RPMI8226 (cell line): Measurements from ENCODE around the gene CTSW.
A peak's percentile ranks its signal among the peaks of the same experiment; 100 is the strongest.

Experiments used
- DNase-seq: peaks from one replicate; pipeline ENCODE4 v3.0.0-alpha.2; 2015

Gene CTSW

DNA sequence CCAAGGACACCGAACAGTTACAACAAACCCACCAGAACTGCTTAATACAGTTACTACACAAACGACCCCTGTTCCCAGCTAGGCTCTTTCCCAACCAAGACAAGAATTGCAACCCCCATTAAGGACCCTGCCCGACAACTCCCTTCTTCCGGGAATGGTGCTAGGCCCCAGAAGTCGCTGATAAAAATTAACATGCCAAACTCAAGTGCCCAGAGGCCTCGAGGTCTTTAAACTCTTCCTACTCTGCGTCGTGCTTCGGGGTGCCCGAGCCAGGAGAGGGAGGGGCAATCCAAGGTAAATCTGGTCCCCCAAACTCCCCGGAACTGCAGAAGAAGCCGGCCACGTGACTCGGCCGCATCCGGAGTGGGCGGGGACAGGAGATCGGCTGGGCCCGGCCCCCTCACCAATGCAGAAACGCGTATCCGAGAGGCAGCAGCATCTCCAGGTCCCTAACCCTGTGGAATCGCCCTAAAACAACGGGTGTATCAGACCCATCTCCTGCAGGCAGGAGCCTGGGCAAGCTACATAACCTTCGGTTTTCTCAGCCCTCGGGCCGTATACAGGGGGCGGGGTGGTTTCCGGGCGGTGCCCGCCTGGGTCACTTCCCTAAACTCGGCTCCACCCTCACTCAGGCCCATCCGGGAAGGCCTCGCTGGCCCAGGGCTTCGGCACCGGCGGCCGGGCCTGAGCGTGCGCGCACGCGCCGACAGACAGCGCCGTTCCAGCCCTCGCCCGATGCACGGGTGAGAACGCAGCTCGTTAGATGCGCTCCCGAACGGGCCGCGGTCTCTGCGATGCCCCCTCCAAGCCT is 22.7 kb upstream of the CTSW start:
- DNase-seq, result peak; percentile 88

DNA sequence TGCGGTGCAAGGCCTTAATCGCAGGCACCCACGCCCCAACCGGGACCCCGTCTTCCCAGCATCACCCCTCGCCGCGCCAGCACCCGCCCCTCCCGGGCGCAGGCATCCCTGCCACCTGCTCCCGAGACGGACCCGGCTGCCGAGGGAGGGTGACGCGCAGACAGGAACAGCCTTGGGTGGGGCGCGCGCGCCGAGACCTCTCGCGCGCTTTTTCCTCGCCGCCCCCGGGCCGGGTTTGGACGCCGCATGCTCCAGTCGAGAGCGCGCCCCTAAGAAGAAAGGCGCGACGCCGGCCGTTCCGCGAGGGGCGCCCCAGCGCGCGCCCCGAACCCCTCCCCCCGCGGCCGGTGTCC is 22.2 kb upstream of the CTSW start:
- DNase-seq, result peak; percentile 75

DNA sequence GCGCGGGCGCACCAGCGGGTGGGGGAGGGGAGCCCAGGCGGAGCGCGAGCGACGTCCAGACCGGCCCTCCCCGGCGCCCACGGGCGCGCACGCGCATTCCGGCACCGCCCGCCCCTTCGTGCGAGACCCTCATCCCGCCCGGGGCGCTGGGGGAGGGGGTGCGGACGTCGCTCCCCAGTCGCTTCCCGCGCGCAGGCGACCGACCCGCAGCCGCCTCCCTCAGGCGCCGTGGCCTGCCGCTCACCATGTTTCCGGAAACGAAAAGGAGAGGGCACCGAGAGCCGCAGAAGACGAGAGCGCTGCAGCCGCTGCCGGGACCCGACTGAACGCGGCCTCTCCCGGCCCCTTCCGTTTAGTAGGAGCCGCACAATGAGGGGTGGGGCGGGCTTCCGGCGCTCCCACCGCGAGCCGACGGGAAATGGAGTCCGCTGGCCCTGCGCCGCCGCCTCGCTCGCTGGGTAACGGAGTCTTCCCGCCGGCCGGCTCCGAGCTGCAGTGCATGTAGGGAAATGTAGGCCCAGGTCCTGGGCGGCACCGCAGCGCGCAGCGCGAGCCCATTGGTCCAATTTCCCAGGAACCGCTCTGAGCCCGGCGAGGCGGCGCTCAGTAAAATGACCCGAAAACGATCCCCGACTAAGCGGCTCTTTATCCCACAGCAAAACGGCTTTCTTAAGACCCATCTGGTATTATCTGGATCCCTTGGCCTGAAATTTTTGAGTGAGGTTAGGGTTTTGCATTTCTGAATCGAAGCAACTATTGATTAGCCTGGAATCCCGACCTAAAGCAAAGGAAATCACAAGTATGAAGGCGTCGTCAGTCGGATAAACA is 21.6 kb upstream of the CTSW start, which contains the start of gene CFL1:
CFL1 (minus strand) TSS at position 328 of the 828 bp plus-strand sequence; CDS start at position 247, 81 bp downstream.
- DNase-seq, result peak; percentile 99

DNA sequence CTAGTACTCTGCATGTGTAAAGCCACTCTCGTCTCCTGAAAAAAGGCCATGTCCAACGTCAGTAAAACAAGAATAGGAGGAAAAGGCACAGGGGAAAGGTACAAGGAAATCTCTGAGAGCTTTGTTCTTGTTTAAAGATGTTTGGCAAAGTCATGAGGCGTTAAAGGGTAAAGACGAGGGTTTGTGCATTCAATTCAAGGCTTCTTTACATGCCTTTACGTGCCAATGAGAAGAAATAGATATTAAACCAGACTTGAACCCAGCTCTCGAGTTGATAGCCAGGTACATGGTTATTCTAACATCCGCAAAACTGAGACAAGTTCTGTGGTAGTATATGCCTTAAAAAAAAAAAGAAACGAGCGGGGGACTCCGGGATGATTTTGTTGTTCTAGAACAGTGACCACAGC is 21.0 kb upstream of the CTSW start:
- no peak for DNase-seq

DNA sequence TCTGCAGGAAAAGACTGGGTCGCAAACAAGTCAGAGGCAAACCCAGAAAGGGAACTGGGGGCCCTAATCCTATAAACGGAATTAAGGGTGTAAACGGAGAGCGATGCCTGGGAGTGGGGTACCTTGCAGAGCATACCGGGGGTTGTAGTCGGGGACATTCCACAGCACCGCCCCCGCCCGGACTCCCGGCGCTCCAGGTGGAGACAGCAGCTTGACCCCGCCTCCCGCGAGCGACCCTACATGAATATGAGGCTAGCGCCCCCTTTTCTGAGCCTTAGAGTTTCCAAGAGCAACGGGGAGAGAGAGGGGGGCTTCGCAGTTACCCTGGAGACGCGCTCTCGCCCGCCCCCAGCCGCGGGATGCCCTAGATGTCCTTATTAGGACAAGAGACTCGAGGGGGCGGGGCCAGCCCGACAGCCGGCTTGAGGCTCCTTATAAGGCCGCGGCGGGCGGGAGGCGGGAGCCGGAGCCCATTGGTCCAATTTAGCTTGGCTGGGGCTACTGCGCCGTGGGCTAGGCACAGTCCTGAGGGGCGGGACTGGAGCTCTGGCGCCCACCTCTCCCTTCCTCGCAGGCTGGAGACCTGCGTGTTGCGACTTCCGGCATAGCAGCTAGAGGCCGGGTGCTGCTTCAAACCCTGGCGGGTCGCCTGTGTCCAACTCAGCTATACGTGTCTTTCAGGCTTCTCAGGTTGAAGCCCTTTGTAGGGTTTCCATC is 20.4 kb upstream of the CTSW start:
- DNase-seq, result peak; percentile 100

DNA sequence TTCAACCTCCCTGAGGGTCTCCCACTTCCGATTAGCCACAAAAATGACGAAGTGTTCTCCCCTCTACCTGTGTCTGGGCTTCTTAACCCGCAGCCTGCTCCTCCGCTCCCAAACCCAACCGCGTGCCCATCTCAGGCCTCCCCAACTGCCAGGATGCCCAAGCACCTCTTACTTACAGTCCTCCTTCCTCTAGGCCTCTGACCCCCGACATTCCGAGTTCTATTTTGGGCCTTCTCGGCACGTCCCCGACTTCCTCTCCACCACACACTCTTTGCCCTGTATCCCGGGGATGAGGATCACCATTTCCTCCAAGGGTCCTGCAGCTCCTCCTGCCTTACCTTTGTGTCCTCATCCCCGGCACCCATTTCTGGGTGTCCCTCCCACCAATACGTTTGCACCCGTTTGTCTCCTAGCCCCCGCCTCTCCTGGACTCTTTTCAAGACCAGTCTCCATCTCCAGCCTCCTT is 19.8 kb upstream of the CTSW start:
- DNase-seq, result no peak

DNA sequence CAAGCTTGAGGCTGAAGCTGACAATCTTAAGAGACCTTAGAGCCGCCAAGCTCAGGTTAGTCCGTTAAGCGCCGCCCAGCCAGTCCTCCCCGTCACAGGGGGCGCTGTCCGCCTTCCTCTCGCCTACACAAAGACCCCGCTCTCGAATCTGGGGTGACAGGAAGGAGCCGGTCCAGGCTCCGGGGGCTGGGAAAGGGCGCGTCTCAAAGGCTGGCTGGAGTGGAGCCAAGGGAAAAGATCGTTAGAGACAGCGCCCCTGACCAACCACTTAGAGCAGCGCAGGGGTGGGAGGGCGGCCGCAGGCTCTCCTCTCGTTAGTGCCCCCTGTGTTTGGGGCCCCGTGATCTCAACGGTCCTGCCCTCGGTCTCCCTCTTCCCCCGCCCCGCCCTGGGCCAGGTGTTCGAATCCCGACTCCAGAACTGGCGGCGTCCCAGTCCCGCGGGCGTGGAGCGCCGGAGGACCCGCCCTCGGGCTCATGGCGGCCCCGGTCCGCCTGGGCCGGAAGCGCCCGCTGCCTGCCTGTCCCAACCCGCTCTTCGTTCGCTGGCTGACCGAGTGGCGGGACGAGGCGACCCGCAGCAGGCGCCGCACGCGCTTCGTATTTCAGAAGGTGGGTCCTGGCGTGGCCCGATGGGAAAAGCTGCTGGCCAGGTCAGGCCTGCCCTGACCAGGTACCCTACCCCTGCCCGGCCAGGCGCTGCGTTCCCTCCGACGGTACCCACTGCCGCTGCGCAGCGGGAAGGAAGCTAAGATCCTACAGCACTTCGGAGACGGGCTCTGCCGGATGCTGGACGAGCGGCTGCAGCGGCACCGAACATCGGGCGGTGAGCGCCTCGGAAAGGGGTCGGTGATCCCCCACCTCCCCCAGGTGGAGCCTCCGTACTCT is 19.1 kb upstream of the CTSW start, which contains the start of gene MUS81:
MUS81 (plus strand) TSS at position 156 of the 887 bp plus-strand sequence; CDS start at position 477, 321 bp downstream.
- DNase-seq, result peak; percentile 100

DNA sequence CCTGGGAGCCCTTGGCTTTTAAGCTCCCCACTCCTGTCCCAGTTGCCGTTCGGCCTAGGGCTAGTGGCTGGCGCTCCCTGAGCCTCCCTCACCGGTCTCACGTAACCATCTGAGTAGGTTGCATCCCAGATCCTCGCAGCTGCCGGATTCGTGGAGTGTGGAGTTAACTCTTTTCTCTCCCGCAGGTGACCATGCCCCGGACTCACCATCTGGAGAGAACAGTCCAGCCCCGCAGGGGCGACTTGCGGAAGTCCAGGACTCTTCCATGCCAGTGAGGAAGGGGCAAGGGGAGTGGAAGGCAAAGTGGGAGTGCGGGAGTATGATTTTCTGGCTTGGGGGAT is 18.5 kb upstream of the CTSW start:
- no peak for DNase-seq

DNA sequence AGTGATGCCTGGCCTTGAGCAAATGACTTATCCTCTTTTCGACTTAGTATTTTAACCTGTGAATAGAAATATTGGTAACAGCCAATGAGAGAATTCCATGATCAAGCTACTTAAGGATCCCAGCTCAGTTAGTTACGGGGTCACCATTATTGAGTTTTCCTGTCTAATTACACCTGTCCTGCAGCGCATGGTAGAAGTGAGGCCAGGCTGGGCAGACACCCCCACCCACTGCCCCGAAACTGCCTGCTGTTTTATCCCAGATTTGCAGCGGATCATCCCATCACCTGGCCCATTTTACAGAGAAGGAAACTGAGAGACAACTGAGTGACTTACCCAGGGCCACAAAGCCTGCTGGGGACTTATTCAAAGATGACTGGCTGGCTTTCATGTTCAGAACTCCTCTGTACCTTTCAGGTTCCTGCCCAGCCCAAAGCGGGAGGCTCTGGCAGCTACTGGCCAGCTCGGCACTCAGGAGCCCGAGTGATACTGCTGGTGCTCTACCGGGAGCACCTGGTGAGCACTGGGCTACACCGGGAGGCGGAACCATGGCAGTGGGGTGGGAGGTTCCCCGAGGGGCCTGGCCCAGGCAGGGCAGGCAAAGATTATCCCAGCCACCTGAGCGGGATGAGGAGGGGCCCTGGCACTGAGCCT is 18.0 kb upstream of the CTSW start:
- DNase-seq, result no peak

DNA sequence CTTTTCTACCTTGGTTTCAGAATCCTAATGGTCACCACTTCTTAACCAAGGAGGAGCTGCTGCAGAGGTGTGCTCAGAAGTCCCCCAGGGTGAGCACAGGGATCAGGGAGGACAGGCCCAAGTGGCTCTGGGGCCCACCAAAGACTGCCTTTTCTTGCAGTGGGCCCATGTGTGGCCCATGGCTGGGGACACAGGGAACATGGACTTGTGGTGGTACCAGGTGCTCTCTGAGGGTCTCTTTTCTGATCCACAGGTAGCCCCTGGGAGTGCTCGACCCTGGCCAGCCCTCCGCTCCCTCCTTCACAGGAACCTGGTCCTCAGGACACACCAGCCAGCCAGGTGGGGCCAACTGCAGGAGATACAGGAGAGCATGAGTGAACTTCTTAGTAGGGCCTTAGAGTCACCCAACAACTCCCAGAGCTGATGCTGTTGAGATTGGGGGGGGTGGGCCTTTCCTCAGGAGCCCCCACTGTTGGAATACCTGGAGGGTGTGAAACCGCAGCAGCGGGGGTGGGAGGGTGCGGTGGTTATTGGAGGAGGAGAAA is 17.4 kb upstream of the CTSW start:
- no peak for DNase-seq

DNA sequence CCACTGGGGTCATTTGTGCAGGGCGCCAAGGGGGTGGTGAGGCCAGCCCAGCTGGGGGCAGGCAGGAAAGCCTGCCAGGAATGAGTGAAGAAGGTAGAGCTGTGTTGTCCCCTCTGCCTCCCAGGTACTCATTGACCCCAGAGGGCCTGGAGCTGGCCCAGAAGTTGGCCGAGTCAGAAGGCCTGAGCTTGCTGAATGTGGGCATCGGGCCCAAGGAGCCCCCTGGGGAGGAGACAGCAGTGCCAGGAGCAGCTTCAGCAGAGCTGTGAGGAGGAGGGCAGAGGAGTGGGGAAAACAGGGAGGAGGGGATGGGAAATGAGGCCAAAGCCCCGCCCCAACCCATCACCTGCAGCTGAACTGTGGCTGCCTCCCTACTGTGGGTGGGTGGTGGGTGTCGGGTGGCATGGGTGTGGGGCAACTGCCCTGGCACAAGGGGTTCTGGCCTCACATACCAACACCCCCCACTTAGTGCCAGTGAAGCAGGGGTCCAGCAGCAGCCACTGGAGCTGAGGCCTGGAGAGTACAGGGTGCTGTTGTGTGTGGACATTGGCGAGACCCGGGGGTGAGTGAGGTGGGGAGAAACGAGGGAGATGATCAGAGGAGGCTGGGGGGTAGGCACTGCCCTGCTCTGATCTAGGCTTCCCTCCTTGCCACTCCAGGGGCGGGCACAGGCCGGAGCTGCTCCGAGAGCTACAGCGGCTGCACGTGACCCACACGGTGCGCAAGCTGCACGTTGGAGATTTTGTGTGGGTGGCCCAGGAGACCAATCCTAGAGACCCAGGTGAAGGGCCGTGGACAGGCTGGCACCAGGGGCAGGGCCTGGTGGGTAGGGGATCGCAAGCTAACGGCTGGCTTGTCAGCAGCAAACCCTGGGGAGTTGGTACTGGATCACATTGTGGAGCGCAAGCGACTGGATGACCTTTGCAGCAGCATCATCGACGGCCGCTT is 16.4 kb upstream of the CTSW start:
- no peak for DNase-seq

DNA sequence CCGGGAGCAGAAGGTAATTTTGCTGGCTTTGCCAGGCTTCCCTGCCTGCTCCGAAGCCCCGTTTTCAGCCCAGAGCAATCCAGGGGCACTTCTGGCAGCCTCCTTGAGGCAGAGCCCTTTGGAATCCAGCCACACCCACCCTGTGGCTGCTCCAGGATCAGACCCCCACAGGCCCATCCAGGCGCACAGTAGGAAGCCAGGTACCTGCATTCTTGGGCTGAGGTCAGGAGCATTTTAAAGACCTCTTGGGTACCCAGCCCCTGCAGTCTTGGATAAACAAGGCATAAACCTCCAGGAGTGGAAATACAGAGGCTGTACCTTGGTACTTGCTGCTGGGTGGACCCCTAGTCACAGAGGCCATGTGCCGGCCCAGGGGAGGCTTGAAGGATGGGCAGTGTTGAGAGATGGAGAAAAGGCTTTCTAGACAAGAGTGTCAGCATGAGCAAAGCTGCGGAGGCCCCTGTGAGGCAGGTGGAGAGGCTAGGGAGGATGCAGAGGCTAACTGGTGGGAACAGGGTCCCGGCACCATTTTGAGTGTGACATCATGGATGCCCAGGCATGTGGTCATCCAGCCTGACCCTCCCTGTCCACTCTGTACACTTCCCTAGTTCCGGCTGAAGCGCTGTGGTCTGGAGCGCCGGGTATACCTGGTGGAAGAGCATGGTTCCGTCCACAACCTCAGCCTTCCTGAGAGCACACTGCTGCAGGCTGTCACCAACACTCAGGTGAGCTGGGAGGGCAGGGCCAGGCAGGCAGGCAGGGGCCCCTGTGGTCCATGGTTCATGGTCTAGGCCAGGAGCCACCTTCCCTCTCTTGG is 15.5 kb upstream of the CTSW start:
- DNase-seq, result no peak

DNA sequence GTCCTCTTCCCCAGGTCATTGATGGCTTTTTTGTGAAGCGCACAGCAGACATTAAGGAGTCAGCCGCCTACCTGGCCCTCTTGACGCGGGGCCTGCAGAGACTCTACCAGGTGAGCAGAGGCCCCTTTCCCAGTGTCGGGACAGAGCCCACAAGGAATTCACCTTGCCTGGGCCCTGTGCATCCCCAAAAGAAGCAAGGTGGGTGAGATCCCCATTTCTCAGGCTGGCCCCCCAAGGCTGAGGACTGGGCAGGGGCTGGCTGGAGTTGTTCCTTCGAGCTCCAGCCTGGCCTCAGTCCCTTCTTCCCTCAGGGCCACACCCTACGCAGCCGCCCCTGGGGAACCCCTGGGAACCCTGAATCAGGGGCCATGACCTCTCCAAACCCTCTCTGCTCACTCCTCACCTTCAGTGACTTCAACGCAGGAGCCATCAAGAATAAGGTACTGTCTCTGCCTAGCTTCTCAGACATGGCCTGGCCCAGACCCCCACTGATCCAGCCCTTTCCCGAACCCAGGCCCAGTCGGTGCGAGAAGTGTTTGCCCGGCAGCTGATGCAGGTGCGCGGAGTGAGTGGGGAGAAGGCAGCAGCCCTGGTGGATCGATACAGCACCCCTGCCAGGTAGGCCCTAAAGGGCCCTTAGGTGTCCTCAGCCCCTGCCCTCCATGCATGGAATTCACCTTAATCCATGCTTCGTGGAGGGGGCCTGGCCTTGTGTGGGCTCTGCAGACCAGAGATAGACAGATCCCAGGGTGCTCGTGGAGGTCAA is 14.7 kb upstream of the CTSW start:
- DNase-seq, result no peak

DNA sequence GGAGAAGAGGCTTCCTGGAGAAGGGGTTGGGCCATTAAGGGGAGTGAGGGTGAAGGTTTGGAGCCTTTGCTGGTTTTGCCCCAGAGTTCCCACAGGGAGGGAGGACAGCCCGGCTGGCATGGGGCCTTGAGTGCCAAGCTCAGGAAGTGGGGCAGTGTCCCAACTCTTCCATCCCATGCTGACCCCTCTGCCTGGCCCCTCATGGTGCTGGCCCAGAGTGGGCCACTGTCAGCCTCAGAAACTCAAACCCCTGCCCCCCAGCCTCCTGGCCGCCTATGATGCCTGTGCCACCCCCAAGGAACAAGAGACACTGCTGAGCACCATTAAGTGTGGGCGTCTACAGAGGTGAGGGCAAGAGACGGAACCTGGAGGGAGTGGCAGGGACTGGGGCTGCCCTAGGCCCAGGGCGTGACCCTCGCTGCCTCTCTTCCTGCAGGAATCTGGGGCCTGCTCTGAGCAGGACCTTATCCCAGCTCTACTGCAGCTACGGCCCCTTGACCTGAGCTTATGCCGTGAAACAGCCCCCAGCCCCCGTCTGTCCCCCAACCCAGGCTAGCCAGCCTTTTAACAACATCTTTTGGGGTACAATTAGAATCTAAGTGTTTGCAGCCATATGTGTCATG is 14.0 kb upstream of the CTSW start:
- DNase-seq, result no peak

DNA sequence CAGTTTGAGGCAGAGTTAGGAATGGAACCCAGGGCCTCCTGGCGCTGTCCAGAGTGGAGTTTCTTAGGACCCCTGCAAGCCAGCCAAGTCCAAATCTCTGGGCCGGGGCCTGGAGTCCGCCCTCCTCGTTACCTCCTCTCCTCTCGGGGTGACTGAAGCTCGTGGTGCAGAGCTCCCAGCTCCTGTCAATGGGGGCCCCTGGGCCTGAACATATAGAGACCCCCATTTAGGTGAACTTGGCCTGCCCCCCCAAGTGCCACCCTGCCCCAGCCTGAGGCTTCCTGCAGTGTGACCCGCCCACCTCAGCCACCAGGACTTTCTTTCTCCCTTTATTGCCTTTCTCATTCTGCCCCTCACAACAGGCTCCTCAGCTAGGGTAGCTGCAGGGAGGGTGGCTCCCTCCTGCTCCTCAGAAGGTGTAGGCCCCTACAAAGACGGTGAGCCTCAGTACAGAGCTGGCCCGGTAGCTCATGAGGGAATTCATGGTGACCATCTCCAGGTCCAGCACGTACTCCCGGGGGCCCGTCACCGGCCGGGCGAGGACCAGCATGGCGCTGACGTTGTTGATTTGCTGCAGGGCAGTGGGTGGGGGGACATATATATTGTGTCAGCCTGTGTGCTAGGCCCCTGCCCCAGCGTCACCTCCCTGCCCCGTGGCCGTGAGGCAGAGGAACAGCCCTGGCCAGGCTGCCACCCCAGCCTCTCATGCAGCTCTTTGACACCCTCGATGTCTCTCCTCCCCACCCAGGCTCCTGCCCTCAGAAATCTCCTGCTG is 12.9 kb upstream of the CTSW start:
- no peak for DNase-seq

DNA sequence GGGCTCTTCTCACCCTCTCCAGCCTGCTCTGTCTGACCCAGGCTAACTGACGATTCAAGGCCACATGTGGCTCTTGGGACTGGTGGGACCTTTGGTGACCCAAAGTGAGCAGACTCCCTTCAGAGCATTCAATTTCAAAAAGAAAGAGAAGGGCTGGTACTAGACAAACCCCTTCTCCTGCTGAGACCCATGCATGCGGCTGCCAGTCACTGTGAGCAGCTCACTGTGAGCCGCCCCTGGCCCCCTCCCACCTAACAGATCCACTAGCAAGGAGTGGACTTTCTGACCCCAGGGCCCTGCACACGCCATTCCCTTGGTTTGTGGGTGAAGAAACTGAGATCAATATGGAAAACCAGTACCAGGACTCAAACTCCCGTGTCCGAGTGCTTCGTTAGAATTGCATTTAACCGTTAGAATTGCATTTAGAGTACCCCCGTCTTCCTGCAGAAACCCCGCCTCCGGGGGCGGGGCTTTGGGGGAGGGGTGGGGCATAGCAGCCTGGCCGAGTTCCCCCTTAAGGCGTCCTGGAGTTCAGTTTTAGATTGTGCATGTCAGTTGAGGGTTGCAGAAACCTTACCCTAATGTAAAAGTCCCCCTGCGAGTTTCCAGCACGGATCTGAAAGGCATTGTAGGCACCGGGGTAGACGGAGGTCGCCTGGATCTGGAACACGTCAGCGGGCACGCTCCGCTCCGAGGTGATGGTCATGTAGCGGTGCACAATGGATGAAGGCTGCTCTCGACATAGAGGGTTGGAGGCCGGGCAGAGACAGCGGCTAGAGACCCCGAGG is 12.2 kb upstream of the CTSW start:
- DNase-seq, result no peak
